ENCODE data around the gene KCNJ10. TPM values are rescaled to one million over a fixed set of nuclear protein-coding genes. Genes with fewer than 3 reads are reported as not detected.

Gene KCNJ10
- total and polyA plus RNA-seq, 4 experiments from 2014 or later, result 0.08 TPM; not detected in 3

DNA sequence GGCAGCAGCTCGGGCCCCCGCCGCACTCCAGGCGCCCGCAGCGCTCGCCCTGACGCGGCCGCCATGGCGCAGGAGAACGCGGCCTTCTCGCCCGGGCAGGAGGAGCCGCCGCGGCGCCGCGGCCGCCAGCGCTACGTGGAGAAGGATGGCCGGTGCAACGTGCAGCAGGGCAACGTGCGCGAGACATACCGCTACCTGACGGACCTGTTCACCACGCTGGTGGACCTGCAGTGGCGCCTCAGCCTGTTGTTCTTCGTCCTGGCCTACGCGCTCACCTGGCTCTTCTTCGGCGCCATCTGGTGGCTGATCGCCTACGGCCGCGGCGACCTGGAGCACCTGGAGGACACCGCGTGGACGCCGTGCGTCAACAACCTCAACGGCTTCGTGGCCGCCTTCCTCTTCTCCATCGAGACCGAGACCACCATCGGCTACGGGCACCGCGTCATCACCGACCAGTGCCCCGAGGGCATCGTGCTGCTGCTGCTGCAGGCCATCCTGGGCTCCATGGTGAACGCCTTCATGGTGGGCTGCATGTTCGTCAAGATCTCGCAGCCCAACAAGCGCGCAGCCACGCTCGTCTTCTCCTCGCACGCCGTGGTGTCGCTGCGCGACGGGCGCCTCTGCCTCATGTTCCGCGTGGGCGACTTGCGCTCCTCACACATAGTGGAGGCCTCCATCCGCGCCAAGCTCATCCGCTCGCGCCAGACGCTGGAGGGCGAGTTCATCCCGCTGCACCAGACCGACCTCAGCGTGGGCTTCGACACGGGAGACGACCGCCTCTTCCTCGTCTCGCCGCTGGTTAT, 14.2 kb upstream of the KCNJ10 start:
- Histone ChIP-seq H3K9me3 (ENCODE audit: control insufficient read depth in 1 of 2, low read length in 2 of 2) (no peaks in the 10 kb centered on the region), H3K4me3 (ENCODE audit: low read length in 2 of 2) (peak overlapping the region in 1 of 2 donors; percentile 49), H3K27me3 (ENCODE audit: insufficient read depth, low read length) (peaks cover 34% of the 10 kb centered on the region), H3K36me3 (ENCODE audit: insufficient read depth, low read length) (no peaks in the 10 kb centered on the region), H3K4me1 (ENCODE audit: insufficient read depth, low read length) (peaks cover 3% of the 10 kb centered on the region), H3K27ac (ENCODE audit: low read depth, low read length) (no peak overlapping the region)
- ChIA-PET CTCF (ENCODE audit: partially characterized antibody) (interaction anchor here (0.9 to 11.9 kb wide), 15 partner anchors 12 to 292 kb away, joined by 3 to 141 read pairs (median 18); partner anchors contain the start of genes IGSF8, KCNJ10 and PIGM), POLR2A (ENCODE audit: partially characterized antibody) (interaction anchor here (5.2 kb wide), 1 partner anchor 13 kb away, joined by 51 read pairs; the partner anchor contains the start of gene IGSF8)
- DNase-seq, result peak; percentile 67 to 74 (median 69)
- Mint-ChIP-seq H3K4me1 (peaks cover 8 to 28% (median 18%) of the 10 kb centered on the region in 4 donors), H3K9me3 (no peaks in the 10 kb centered on the region), H3K27ac (peak overlapping the region in 2 of 7 donors; percentile 19 to 79), H3K4me3 (peak overlapping the region; percentile 42 to 78 (median 72)), H3K27me3 (peaks cover 30 to 35% of the 10 kb centered on the region in 2 donors), H3K36me3 (peaks cover 19 to 26% of the 10 kb centered on the region in 2 donors)
- intact Hi-C loops (cut with micrococcal nuclease), result loop anchor here (1.0 to 2.0 kb wide), 2 partner anchors 38 to 147 kb away; no protein-coding TSS in a partner anchor

DNA sequence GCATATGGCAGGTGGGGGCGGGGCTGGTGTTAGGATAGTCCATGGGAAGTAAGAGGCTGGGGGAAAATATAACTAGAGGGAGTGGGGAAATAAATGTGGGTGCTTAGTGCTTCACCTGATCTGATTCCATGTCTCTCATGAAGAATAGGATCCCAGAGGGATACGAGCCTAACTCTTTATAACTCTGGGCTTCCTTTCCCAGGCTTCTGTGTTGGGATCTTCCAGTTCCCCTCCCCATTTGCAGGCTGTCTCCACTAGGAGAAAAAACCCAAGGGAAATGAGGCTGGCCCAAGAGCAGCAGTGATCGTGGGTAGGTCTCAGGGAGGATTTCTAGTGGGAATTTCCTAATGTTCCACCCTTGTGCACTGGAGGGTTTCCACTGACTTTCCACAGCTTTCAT, 13.0 kb upstream of the KCNJ10 start:
- Mint-ChIP-seq H3K27me3 (peaks cover 37 to 43% of the 10 kb centered on the region in 2 donors), H3K4me3 (peak overlapping the region in 7 of 8 donors; percentile 47 to 78 (median 66)), H3K4me1 (peaks cover 8 to 28% (median 18%) of the 10 kb centered on the region in 4 donors), H3K27ac (peak overlapping the region in 1 of 7 donors; percentile 42), H3K9me3 (no peaks in the 10 kb centered on the region), H3K36me3 (peaks cover 8 to 13% of the 10 kb centered on the region in 2 donors)
- H3K36me3 ChIP-seq (ENCODE audit: insufficient read depth, low read length), result no peaks in the 10 kb centered on the region
- H3K9me3 ChIP-seq (ENCODE audit: control insufficient read depth in 1 of 2, low read length in 2 of 2), result no peaks in the 10 kb centered on the region
- H3K27ac ChIP-seq (ENCODE audit: low read depth, low read length), result no peak overlapping the region
- DNase-seq, result no peak
- ChIA-PET POLR2A (ENCODE audit: partially characterized antibody) (no interaction called here), CTCF (ENCODE audit: partially characterized antibody) (interaction anchor here (0.7 to 11.9 kb wide), 5 partner anchors 12 to 150 kb away, joined by 3 to 141 read pairs (median 18); partner anchors contain the start of genes IGSF8 and KCNJ10)
- peaks cover 3% of the 10 kb centered on the region for H3K4me1 ChIP-seq (ENCODE audit: insufficient read depth, low read length)
- intact Hi-C loops (cut with micrococcal nuclease), result no loop called here
- H3K27me3 ChIP-seq (ENCODE audit: insufficient read depth, low read length), result peaks cover 38% of the 10 kb centered on the region
- no peak overlapping the region for H3K4me3 ChIP-seq (ENCODE audit: low read length in 2 of 2)

DNA sequence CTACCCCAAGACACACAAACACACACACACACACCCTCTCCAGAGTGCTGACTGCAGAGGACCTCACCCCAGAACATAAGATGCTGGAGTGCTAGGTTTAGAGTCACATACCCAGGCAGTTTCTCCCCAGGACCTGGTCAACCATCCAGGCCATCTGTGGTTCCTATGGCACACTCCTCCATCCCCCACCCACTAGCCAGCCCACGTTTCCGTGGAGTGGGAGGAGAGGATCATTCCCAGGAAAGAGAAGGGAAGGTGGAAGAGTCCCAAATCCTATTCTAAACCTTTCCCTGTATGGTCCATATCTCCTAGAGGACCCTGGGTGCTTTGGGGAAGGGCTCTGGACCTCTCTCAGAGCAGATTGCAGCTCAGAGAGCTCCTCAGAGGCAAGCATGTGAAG, 12.5 kb upstream of the KCNJ10 start:
- no peaks in the 10 kb centered on the region for H3K9me3 Mint-ChIP-seq
- H3K4me1 Mint-ChIP-seq, result peaks cover 8 to 28% (median 18%) of the 10 kb centered on the region in 4 donors
- H3K27ac Mint-ChIP-seq, result no peak overlapping the region
- Histone ChIP-seq H3K36me3 (ENCODE audit: insufficient read depth, low read length) (no peaks in the 10 kb centered on the region), H3K4me1 (ENCODE audit: insufficient read depth, low read length) (peaks cover 3% of the 10 kb centered on the region), H3K27me3 (ENCODE audit: insufficient read depth, low read length) (peaks cover 38% of the 10 kb centered on the region), H3K9me3 (ENCODE audit: control insufficient read depth in 1 of 2, low read length in 2 of 2) (no peaks in the 10 kb centered on the region), H3K4me3 (ENCODE audit: low read length in 2 of 2) (no peak overlapping the region), H3K27ac (ENCODE audit: low read depth, low read length) (no peak overlapping the region)
- intact Hi-C loops (cut with micrococcal nuclease), result no loop called here
- peaks cover 39 to 44% of the 10 kb centered on the region in 2 donors for H3K27me3 Mint-ChIP-seq
- H3K36me3 Mint-ChIP-seq, result peaks cover 6 to 12% of the 10 kb centered on the region in 2 donors
- POLR2A ChIA-PET (ENCODE audit: partially characterized antibody), result no interaction called here
- peak overlapping the region in 5 of 8 donors; percentile 0 to 41 (median 25) for H3K4me3 Mint-ChIP-seq
- DNase-seq, result no peak
- CTCF ChIA-PET (ENCODE audit: partially characterized antibody), result interaction anchor here (0.8 to 11.9 kb wide), 6 partner anchors 11 to 149 kb away, joined by 3 to 141 read pairs (median 12); partner anchors contain the start of genes IGSF8 and KCNJ10

DNA sequence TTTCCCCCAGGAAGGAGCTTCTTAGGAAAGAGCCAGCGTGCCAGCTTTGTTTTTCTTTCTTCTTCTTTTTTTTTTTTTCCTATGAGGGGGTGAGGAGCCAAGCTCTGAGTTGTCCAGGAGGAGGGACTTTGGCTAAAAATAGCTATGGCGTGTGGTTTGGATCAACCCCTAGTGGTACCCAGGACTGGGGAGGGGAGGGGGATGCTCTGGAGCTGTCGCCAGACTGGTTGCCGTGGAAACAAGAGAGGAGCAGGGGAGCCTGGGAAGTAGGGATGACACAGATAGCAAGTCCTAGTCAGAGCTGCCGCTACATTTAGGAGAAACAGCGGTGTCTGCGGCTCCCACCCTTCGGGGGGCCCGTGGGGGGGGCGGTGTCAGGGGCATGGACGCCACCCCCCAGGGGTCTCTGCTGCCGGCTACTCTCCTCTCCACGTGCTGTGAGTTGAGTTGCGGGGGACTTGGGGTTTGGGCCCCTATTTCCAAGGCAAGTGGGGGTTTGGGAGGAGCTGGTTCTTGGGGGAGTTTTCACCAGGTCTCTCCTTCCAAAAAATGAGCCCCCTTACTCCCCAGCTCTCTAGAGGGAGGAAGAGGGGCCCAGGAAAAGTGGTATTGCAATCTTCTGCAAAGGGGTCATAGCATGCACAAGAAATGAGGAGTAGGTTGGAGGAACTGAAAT, 11.4 kb upstream of the KCNJ10 start, which contains the start of gene KCNJ9:
Gene KCNJ9, plus strand, starts transcription at position 278 of the 676 bp plus-strand sequence. CDS start 2,493 bp downstream, outside the sequence.
- intact Hi-C loops (cut with micrococcal nuclease), result no loop called here
- Histone ChIP-seq H3K4me1 (ENCODE audit: insufficient read depth, low read length) (peaks cover 3% of the 10 kb centered on the region), H3K9me3 (ENCODE audit: control insufficient read depth in 1 of 2, low read length in 2 of 2) (no peaks in the 10 kb centered on the region), H3K27me3 (ENCODE audit: insufficient read depth, low read length) (peaks cover 38% of the 10 kb centered on the region), H3K27ac (ENCODE audit: low read depth, low read length) (no peak within 1 kb of the TSS), H3K4me3 (ENCODE audit: low read length in 2 of 2) (no peak within 1 kb of the TSS), H3K36me3 (ENCODE audit: insufficient read depth, low read length) (no peaks in the 10 kb centered on the region)
- Mint-ChIP-seq H3K27ac (peak within 1 kb of the TSS in 1 of 7 donors; percentile 36), H3K4me1 (peaks cover 8 to 28% (median 18%) of the 10 kb centered on the region in 4 donors), H3K4me3 (no peak within 1 kb of the TSS), H3K27me3 (peaks cover 44 to 48% of the 10 kb centered on the region in 2 donors), H3K36me3 (peaks cover 0 to 4% of the 10 kb centered on the region in 2 donors), H3K9me3 (no peaks in the 10 kb centered on the region)
- DNase-seq, result no peak
- POLR2A ChIA-PET (ENCODE audit: partially characterized antibody), result interaction anchor here (1.1 kb wide), 1 partner anchor 182 kb away, joined by 3 read pairs; no protein-coding TSS in a partner anchor
- CTCF ChIA-PET (ENCODE audit: partially characterized antibody), result interaction anchor here (0.8 to 11.9 kb wide), 9 partner anchors 9 to 148 kb away, joined by 3 to 141 read pairs (median 5); partner anchors contain the start of genes IGSF8 and KCNJ10

DNA sequence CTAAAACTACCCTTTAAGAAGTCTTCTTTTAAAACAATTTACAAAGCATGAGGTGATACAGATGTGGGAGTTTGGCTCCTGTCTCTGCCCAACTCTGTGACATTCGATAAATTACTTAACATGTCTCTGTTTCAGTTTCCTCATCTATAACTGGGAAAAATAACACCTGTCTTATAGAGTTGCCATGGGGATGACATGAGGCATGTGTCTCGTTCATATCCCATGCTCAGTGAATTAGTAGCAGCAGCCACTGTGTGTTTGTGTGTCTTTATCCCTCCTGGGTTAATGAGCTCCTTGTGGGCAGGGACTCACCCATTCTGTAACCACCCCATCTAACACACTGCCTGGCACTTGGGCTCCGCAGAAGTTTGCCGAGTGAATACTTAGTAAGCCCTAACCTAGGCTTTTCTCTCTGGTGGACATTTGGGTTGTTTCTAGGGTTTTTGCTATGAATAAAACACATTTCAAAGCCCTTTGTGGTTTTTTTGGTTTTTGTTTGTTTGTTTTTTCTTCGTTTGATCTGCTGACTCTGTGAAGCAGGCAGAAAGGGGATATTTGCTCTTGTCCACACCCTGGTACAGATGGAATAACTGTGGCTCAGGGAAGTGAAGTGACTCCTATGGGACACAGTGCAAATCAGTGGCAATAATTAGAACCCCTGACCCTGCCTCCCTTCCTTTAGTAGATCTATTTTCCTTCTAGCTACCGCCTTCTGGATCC, 10.6 kb upstream of the KCNJ10 start:
- no peak overlapping the region for H3K4me3 ChIP-seq (ENCODE audit: low read length in 2 of 2)
- no peaks in the 10 kb centered on the region for H3K36me3 ChIP-seq (ENCODE audit: insufficient read depth, low read length)
- intact Hi-C loops (cut with micrococcal nuclease), result no loop called here
- peaks cover 3% of the 10 kb centered on the region for H3K4me1 ChIP-seq (ENCODE audit: insufficient read depth, low read length)
- Mint-ChIP-seq H3K27me3 (peaks cover 49% of the 10 kb centered on the region in 2 donors), H3K9me3 (no peaks in the 10 kb centered on the region), H3K27ac (no peak overlapping the region), H3K36me3 (peaks cover 0 to 2% of the 10 kb centered on the region in 2 donors), H3K4me1 (peaks cover 6 to 22% (median 13%) of the 10 kb centered on the region in 4 donors), H3K4me3 (no peak overlapping the region)
- ChIA-PET POLR2A (ENCODE audit: partially characterized antibody) (interaction anchor here (1.1 kb wide), 1 partner anchor 183 kb away, joined by 3 read pairs; no protein-coding TSS in a partner anchor), CTCF (ENCODE audit: partially characterized antibody) (interaction anchor here (1.2 to 11.9 kb wide), 6 partner anchors 9 to 147 kb away, joined by 4 to 141 read pairs (median 12); partner anchors contain the start of genes IGSF8 and KCNJ10)
- no peaks in the 10 kb centered on the region for H3K9me3 ChIP-seq (ENCODE audit: control insufficient read depth in 1 of 2, low read length in 2 of 2)
- no peak overlapping the region for H3K27ac ChIP-seq (ENCODE audit: low read depth, low read length)
- peaks cover 38% of the 10 kb centered on the region for H3K27me3 ChIP-seq (ENCODE audit: insufficient read depth, low read length)
- DNase-seq, result no peak

DNA sequence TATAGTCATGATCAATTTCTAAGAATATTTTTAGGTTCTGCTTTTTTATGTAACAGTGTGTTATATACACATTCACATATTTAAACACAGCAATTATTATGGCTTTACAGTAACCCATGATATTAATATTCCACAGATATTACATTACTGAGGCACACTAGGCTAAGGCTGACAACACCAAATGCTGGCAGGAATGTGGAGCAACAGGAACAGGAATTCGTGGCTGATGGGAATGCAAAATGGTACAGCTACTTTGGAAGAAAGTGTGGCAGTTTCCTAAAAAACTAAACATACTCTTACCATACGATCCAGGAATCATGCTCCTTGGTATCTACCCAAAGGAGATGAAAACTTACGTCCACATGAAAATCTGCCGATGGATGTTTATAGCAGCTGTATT, 9.5 kb upstream of the KCNJ10 start:
- peaks cover 3 to 18% (median 10%) of the 10 kb centered on the region in 4 donors for H3K4me1 Mint-ChIP-seq
- CTCF ChIA-PET (ENCODE audit: partially characterized antibody), result interaction anchor here (0.8 to 11.9 kb wide), 16 partner anchors 8 to 272 kb away, joined by 3 to 141 read pairs (median 8); partner anchors contain the start of genes IGSF8, KCNJ10 and PIGM

More for the DNA sequence above, 9.5 kb upstream of the KCNJ10 start:
- Mint-ChIP-seq H3K4me3 (no peak overlapping the region), H3K27ac (no peak overlapping the region), H3K27me3 (peaks cover 51 to 58% of the 10 kb centered on the region in 2 donors), H3K9me3 (no peaks in the 10 kb centered on the region), H3K36me3 (no peaks in the 10 kb centered on the region)
- no peak overlapping the region for H3K4me3 ChIP-seq (ENCODE audit: low read length in 2 of 2)
- H3K36me3 ChIP-seq (ENCODE audit: insufficient read depth, low read length), result no peaks in the 10 kb centered on the region
- DNase-seq, result no peak
- no peaks in the 10 kb centered on the region for H3K9me3 ChIP-seq (ENCODE audit: control insufficient read depth in 1 of 2, low read length in 2 of 2)
- peaks cover 3% of the 10 kb centered on the region for H3K4me1 ChIP-seq (ENCODE audit: insufficient read depth, low read length)
- intact Hi-C loops (cut with micrococcal nuclease), result no loop called here
- peaks cover 38% of the 10 kb centered on the region for H3K27me3 ChIP-seq (ENCODE audit: insufficient read depth, low read length)
- POLR2A ChIA-PET (ENCODE audit: partially characterized antibody), result interaction anchor here (1.0 to 1.5 kb wide), 2 partner anchors 10 to 18 kb away, joined by 4 to 7 read pairs; partner anchors contain the start of gene IGSF8
- H3K27ac ChIP-seq (ENCODE audit: low read depth, low read length), result no peak overlapping the region

Measured in CD4-positive, alpha-beta memory T cell (primary cell).